Neural progenitor cell (in vitro differentiated cells): Measurements from ENCODE around the gene FASTKD1.

ENCODE experiments used
- EZH2 ChIP-seq: fragments of 200-600 bp; sonication (generic); IDR thresholded peaks from 2 replicates; pipeline ENCODE4 v1.6.1; 2017; ENCODE audit warnings: antibody characterized with exemption, mild to moderate bottlenecking, moderate library complexity
- EZH2phosphoT487 ChIP-seq: fragments of 200-600 bp; sonication (generic); IDR thresholded peaks from 2 replicates; pipeline ENCODE4 v1.6.1; 2017; ENCODE audit warnings: antibody characterized with exemption
- TF ChIP-seq, protein P1 (sequence below): fragments of 200-600 bp; sonication (generic); IDR thresholded peaks from 2 replicates; pipeline ENCODE4 v1.5.1; 2017; ENCODE audit warnings: antibody characterized with exemption, mild to moderate bottlenecking

- TF ChIP-seq, protein P1, sequence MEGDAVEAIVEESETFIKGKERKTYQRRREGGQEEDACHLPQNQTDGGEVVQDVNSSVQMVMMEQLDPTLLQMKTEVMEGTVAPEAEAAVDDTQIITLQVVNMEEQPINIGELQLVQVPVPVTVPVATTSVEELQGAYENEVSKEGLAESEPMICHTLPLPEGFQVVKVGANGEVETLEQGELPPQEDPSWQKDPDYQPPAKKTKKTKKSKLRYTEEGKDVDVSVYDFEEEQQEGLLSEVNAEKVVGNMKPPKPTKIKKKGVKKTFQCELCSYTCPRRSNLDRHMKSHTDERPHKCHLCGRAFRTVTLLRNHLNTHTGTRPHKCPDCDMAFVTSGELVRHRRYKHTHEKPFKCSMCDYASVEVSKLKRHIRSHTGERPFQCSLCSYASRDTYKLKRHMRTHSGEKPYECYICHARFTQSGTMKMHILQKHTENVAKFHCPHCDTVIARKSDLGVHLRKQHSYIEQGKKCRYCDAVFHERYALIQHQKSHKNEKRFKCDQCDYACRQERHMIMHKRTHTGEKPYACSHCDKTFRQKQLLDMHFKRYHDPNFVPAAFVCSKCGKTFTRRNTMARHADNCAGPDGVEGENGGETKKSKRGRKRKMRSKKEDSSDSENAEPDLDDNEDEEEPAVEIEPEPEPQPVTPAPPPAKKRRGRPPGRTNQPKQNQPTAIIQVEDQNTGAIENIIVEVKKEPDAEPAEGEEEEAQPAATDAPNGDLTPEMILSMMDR, result no peak
- TF ChIP-seq EZH2 (no peak), EZH2phosphoT487 (no peak)
Measured at GRCh38 chr2:169584005-169584877, 10.6 kb upstream of the FASTKD1 start, which contains the start of gene PPIG.
